Breast epithelium (tissue), 4 donors: Measurements from ENCODE around the gene TMED5. TPM values are rescaled to one million over a fixed set of nuclear protein-coding genes. Genes with fewer than 3 reads are reported as not detected.

Source experiments
- DNase-seq, 2 donors: peaks; one replicate each; pipeline ENCODE4 v3.0.0-alpha.2; 2019; ENCODE audit warnings: low spot score in 2 of 2
- H3K27ac ChIP-seq, 2 donors: fragments of 200-600 bp; sonication (generic) in 1 of 2; one replicate each; pipeline ENCODE4 v1.5.1; 2016 to 2019; ENCODE audit warnings: mild to moderate bottlenecking in 1 of 2
- H3K27me3 ChIP-seq, 2 donors: fragments of 200-600 bp; sonication (generic) in 1 of 2; one replicate each; pipeline versions ENCODE4 v1.5.1 to v1.6.0; 2017 to 2019; ENCODE audit warnings: control low read depth in 1 of 2, mild to moderate bottlenecking in 1 of 2
- H3K36me3 ChIP-seq: fragments of 200-600 bp; one replicate; pipeline ENCODE4 v1.5.1; 2019
- H3K4me1 ChIP-seq, 2 donors: fragments of 200-600 bp; sonication (generic); one replicate each; pipeline ENCODE4 v1.5.1; 2016 to 2019; ENCODE audit warnings: control low read depth in 1 of 2
- H3K4me3 ChIP-seq, 3 donors: fragments of 200-600 bp; sonication (generic); 1 replicate in 2 of 3; 2 replicates in 1 of 3; pipeline ENCODE4 v1.5.1; 2016 to 2019; ENCODE audit warnings: mild to moderate bottlenecking in 3 of 3, moderate library complexity in 2 of 3
- H3K9me3 ChIP-seq, 2 donors: fragments of 200-600 bp; sonication (generic) in 1 of 2; one replicate each; pipeline ENCODE4 v1.5.1; 2016 to 2019; ENCODE audit warnings: control low read depth in 1 of 2
- CTCF ChIP-seq, 3 donors: fragments of 450-650 bp; IDR thresholded peaks; one replicate each; pipeline ENCODE4 v1.5.1; 2016 to 2017; ENCODE audit warnings: antibody characterized with exemption in 3 of 3, mild to moderate bottlenecking in 3 of 3, moderate library complexity in 3 of 3
- POLR2A ChIP-seq: fragments of 450-650 bp; IDR thresholded peaks from one replicate; pipeline ENCODE4 v1.6.1; 2016; ENCODE audit warnings: antibody characterized with exemption, mild to moderate bottlenecking, moderate library complexity
- POLR2AphosphoS5 ChIP-seq, 3 donors: sonication (generic); formaldehyde crosslinking; IDR thresholded peaks; one replicate each; pipeline ENCODE4 v1.6.1; 2017; ENCODE audit warnings: antibody characterized with exemption in 3 of 3
- intact Hi-C: fragments of 100-400 bp; cut with DNase I; formaldehyde crosslinking; loops from one replicate; pipeline ENCODE4 v1.15.1; 2023; ENCODE audit warnings: low total_unique reads
- total RNA-seq, 3 donors: library from RNA; depleted of rRNA; stranded (reverse); fragments of >200 nt; gene quantifications; one replicate each; pipeline ENCODE4 v1.1.0, GENCODE V29; 2016

Gene TMED5
- total RNA-seq, 3 donors from 2014 or later = 89.1 to 98.3 (median 97.0) TPM

GRCh38 chr1:93137604-93138292, 42.5 kb downstream of the TMED5 start:
- H3K36me3 ChIP-seq = peaks cover 3% of the 10 kb centered on the region
- no peak overlapping the region for H3K4me3 ChIP-seq
- no peaks in the 10 kb centered on the region for H3K27me3 ChIP-seq
- no peak for TF ChIP-seq POLR2AphosphoS5 (IDR thresholded peaks at IDR 0.05)
- no peak for TF ChIP-seq CTCF (IDR thresholded peaks at IDR 0.05)
- H3K9me3 ChIP-seq = no peaks in the 10 kb centered on the region
- H3K4me1 ChIP-seq = no peaks in the 10 kb centered on the region
- no peak overlapping the region for H3K27ac ChIP-seq
- no peak for DNase-seq
- intact Hi-C loops = no loop called here

GRCh38 chr1:93136445-93136844, 43.8 kb downstream of the TMED5 start:
- TF ChIP-seq POLR2AphosphoS5 (IDR thresholded peaks at IDR 0.05) (no peak), POLR2A (no peak), CTCF (IDR thresholded peaks at IDR 0.05) (no peak)
- H3K9me3 ChIP-seq = no peaks in the 10 kb centered on the region
- intact Hi-C loops = no loop called here
- no peaks in the 10 kb centered on the region for H3K4me1 ChIP-seq
- DNase-seq = no peak
- H3K4me3 ChIP-seq = no peak overlapping the region
- H3K27me3 ChIP-seq = no peaks in the 10 kb centered on the region
- H3K36me3 ChIP-seq = peaks cover 3% of the 10 kb centered on the region
- H3K27ac ChIP-seq = no peak overlapping the region

- no peak for TF ChIP-seq POLR2AphosphoS5 (IDR thresholded peaks at IDR 0.05)
- TF ChIP-seq CTCF (IDR thresholded peaks at IDR 0.05) = no peak
- TF ChIP-seq POLR2A = no peak
- no peaks in the 10 kb centered on the region for H3K4me1 ChIP-seq
- H3K27ac ChIP-seq = no peak overlapping the region
- no peak for DNase-seq
- intact Hi-C loops = no loop called here
- H3K9me3 ChIP-seq = no peaks in the 10 kb centered on the region
- H3K27me3 ChIP-seq = no peaks in the 10 kb centered on the region
- H3K36me3 ChIP-seq = peaks cover 3% of the 10 kb centered on the region
- no peak overlapping the region for H3K4me3 ChIP-seq
Measured at GRCh38 chr1:93132638-93133037, 47.6 kb downstream of the TMED5 start.

- no peak overlapping the region for H3K27ac ChIP-seq
- no peak overlapping the region for H3K4me3 ChIP-seq
- no peak for DNase-seq
- peaks cover 4% of the 10 kb centered on the region for H3K36me3 ChIP-seq
- H3K9me3 ChIP-seq = no peaks in the 10 kb centered on the region
- intact Hi-C loops = no loop called here
- TF ChIP-seq POLR2A (no peak), CTCF (IDR thresholded peaks at IDR 0.05) (no peak), POLR2AphosphoS5 (IDR thresholded peaks at IDR 0.05) (no peak)
- H3K27me3 ChIP-seq = no peaks in the 10 kb centered on the region
- H3K4me1 ChIP-seq = no peaks in the 10 kb centered on the region
Measured at GRCh38 chr1:93129507-93130099, 50.6 kb downstream of the TMED5 start.

- intact Hi-C loops = no loop called here
- TF ChIP-seq POLR2A (no peak), CTCF (IDR thresholded peaks at IDR 0.05) (no peak), POLR2AphosphoS5 (IDR thresholded peaks at IDR 0.05) (no peak)
- H3K36me3 ChIP-seq = peaks cover 4% of the 10 kb centered on the region
- no peak for DNase-seq
- H3K4me3 ChIP-seq = no peak overlapping the region
- no peaks in the 10 kb centered on the region for H3K9me3 ChIP-seq
- H3K27me3 ChIP-seq = no peaks in the 10 kb centered on the region
- no peaks in the 10 kb centered on the region for H3K4me1 ChIP-seq
- no peak overlapping the region for H3K27ac ChIP-seq
Measured at GRCh38 chr1:93124556-93125355, 55.5 kb downstream of the TMED5 start.
